ENCODE measurements around the gene SLC51B.
"Not testable (repeated sequence)": the region's sequence is repeated elsewhere in the genome, so short reads cannot be mapped to it uniquely, and the experiment has no call there.

SLC51B gene

DNA sequence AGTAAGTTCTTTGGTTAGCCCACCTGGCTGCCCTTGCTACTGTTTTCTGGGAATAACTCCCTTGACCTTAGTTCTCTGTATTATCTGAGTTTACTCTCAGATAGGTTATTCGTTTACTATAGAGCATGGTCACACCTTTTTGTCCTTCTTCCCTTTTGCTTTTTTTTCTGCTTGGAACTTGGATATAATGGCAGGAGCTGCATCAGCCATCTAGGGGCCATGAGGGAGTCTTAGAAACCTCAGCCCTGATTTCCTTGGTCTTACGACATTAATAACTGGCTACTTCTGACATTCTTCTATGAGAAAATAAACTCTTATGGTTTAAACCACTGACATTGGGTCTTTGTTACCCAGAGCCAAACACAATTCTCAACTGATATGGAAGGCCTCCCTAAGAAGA is 3.4 kb upstream of the SLC51B start:
- DNase-seq (ENCODE audit: low spot score): no peak

DNA sequence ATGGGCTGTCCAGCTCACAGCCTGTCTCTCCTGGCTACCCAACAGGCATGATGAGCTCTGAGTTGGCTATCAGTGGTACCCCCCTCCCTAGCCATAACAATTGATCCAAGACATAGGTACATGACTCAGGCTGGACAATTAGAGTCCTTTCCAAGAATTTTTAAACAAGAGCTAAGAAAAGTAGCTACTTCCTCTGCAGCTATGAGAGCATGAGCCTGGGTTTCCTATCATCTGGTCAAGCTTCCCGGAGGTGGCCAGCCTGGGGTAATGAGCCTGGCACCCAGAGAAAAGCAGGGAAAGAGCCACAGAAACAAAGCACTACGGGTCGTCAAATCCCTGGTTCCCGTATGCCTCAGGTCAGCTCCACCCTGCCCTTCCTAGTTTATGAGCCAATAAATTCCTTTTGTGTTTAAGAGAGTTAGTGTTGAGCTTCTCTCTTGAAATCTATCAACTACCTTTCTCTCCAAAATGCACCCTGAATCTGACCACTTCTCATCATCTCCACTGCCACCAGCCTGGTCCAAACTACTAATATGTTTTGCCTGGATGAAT is 2.3 kb upstream of the SLC51B start:
- no peak for DNase-seq (ENCODE audit: low spot score)

- DNase-seq (ENCODE audit: low spot score): not testable (repeated sequence)
Measured at GRCh38 chr15:65044218-65044617, 969 bp upstream of the SLC51B start.

DNA sequence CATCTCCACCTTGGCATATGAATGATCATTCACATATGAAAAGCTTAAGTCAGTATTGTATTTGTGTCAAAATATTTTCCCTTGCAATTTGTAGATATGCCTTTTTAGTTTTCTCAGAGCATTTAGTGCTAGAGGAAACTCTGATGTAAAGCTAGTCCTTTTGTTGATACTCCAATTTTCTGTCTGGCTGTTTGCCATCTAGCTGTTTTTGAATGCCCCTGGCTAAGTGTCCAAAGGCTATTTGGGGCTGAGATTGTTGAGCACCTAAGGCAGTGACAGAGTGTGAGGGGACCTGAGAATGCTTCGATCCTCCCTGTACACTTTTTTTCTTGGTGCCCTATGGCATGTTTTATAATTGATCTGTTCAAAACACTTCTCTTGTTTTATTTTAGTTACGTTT is 3.1 kb downstream of the SLC51B start:
- no peak for DNase-seq (ENCODE audit: low spot score)

DNA sequence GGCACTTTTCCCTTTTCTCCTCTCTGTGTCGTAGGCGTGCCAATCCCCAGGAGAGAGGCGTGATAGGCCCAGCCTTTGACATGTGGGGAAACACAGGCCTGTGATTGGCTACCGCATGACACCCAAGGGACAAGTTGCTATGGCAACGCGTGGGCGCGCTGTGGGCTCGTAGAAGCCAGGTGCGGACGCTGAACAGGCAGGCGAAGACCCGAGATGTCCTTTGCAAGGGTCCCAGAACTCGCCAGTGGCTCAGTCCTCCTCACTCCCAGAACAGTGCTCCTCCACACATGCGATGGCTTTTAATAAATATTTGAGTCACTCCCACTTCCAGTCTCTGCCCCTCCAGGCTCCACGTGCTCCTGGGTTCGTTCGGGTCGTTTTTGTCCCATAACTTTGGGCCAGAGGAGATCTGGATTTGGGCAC is 4.2 kb downstream of the SLC51B start:
- DNase-seq (ENCODE audit: low spot score): peak; percentile 99

- DNase-seq (ENCODE audit: low spot score): no peak
Measured at GRCh38 chr15:65050270-65050669, 5.1 kb downstream of the SLC51B start.

DNA sequence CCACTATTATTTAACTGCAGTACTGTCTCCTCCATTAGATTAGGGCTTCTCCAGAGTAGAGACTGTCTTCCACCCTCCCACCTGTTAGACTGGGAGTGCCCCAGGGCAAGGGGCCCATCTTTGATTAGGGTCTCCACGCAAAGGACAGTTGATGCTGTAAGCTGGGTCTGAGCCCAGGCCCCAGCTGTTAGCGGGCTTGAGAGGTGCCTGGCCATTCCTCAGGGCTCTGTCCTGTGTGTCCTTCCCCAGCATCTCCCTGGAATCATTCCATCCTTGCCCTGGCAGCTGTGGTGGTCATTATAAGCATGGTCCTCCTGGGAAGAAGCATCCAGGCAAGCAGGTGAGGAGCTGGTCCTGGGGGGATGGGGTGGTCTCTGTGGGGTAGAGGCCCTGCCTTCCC is 6.1 kb downstream of the SLC51B start:
- no peak for DNase-seq (ENCODE audit: low spot score)

- no peak for DNase-seq (ENCODE audit: low spot score)
Measured at GRCh38 chr15:65052956-65053355, 7.8 kb downstream of the SLC51B start.

DNA sequence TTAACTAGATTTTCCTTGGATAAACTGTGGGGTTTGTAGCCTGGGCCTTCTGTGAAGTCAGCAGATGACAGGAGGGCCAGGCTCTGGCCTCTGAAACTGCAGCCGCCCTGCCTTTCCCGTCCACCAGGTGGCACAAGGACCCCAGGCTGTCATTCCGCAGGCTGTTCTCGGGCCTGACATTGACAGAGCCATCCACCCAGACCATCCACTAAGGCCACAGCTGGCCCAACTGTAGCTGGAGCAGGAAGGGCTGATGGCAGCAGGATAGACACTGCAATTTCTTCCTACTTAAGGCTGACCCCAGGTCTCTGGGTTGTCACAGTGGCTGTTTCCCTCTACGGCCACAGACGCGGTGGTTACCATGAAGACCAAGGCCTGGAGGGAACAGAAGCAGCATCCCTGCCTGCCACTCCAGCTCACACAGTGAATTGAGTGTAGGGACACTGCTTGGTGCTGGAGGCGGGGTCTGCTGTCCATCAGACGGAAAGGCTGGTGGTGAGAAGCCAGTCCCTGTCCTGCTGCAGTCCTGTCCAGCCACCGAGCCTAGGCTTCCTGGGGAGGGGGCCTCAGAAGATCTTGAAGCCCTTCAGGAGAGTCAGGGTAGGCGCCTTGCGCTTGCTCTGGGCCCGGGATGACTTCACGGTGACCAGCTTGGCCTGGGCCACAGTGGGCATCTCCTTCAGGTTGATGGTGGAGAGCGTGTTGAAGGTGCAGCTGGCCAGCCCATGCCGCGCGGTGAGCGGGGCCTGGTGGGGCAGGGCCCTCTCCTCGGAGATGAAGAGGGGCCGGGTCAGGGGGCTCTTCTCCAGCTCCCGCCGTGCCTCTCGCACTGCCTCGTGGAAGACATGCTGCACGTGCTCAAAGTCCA is 9.4 kb downstream of the SLC51B start:
- peak; percentile 86 for DNase-seq (ENCODE audit: low spot score)

- DNase-seq (ENCODE audit: low spot score): no peak
Measured at GRCh38 chr15:65055201-65055870, 10.1 kb downstream of the SLC51B start.

DNA sequence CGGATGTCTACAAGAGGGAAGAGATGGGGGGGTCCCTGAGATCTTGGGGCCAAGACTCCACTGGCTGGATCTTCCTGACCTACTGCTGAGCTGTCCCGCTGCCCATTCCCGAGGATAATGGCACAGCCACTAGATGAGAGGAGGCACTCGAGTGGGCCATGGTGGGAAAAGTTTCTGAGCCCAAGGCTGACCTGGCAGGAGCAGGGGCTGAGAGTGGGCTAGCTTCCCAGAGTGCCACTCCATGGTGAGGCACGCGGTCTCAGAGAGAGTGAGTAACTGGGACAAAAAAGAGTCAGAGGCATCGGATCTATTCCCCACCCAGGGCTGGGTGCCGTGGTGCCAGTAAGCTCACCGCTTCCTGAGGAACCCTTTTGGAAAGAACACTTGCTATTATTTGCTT is 10.9 kb downstream of the SLC51B start:
- DNase-seq (ENCODE audit: low spot score): no peak

GRCh38 chr15:65056868-65057548 is 11.8 kb downstream of the SLC51B start:
- no peak for DNase-seq (ENCODE audit: low spot score)

DNA sequence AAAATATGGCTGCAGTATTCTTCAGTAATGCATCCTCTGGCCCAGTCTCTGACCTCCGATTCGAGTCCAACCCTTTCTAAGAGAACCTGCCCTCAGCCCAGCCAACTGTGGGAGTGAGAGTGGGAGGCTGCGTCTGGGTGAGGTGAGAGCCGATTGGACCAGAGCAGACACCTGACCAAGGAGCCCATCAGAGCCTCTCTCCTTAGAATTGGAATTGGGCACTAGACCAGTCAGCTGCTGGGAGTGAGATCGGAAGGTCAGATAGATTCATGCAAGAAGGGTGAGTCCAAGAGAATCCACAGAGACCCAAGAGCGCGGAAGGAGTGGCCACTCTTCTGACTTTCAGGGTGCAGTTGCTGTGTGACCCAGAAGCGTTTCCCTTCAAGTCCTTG is 12.4 kb downstream of the SLC51B start:
- DNase-seq (ENCODE audit: low spot score): no peak

DNA sequence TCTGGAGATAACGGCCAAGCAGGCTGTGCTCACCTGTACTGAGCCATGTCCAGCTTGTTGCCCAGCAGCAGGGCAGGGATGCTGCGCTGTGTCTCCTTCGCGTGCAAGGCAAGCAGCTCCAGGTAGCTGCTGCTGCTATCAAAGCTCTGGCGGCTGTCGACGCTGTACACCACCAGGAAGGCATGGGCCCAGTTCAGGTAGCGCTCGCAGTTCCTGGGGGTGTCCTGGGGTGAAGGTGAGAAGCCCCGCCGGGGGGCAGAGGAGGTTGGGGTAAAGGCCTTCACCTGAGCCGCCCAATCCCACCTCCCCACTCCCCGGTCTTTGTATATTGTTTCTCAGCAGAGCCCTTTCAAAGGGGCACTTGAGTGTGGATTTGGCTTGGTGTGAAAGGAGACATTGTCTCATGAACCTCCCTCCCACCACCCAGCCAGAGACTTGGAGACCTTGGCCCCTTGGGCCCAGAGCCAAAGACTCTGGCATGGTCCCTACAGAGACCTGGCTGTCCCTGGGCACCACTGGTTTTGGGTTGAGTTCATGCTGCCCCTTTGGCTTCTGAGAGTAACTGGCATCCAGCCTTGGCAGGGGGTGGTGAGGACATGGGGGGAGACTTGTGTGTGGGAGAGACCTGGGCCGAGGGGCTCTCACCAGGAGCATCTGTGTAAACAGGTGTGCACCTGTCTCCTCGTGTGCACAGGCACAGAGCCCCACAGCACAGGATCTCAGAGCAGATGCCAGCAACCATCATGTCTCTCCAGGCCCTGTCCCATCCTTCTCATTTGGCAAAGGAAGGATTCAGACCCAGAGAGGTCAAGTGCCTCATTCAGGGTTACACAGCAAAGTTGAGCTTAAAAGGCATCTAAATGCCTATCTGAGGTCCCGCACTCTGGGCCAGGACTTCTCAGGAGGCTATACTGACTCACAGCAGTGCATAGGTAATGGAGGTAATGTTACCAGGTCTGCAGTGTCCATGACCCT is 13.5 kb downstream of the SLC51B start:
- no peak for DNase-seq (ENCODE audit: low spot score)

- DNase-seq (ENCODE audit: low spot score): no peak
Measured at GRCh38 chr15:65059369-65059750, 14.2 kb downstream of the SLC51B start.

DNA sequence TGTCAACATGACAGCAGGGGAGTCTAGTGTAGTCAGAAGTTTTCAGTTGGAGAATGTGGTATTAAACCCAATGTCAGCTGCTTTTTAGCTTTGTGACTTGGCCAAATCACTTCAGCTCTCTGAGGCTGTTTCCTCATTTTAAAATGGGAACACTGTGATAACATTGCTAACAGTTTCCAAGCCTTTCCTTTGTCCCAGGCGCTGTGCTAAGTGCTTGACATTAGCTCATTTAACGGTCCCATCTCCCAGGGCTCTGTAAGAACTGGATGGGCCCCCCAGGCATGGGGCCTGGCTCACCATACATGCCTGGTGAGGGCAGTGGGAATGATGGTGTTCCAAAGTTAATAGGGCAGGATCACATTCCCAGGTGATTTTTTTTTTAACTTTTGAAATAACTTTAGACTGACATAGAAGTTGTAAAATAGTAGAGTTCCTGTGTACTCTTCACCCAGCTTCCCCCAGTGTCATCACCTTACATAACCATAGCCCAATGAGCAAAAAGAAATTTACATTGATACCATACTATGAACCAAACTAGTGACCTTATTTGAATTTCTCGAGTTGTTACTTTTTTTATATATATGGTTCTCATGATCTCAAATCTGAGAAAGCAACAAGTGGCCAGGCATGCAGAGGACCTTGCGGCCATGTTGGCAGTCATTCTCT is 14.9 kb downstream of the SLC51B start:
- no peak for DNase-seq (ENCODE audit: low spot score)

- no peak for DNase-seq (ENCODE audit: low spot score)
Measured at GRCh38 chr15:65060641-65061397, 15.6 kb downstream of the SLC51B start.

- DNase-seq (ENCODE audit: low spot score): no peak
Measured at GRCh38 chr15:65062061-65062460, 16.9 kb downstream of the SLC51B start.

GRCh38 chr15:65062726-65063125 is 17.5 kb downstream of the SLC51B start:
- DNase-seq (ENCODE audit: low spot score): no peak

DNA sequence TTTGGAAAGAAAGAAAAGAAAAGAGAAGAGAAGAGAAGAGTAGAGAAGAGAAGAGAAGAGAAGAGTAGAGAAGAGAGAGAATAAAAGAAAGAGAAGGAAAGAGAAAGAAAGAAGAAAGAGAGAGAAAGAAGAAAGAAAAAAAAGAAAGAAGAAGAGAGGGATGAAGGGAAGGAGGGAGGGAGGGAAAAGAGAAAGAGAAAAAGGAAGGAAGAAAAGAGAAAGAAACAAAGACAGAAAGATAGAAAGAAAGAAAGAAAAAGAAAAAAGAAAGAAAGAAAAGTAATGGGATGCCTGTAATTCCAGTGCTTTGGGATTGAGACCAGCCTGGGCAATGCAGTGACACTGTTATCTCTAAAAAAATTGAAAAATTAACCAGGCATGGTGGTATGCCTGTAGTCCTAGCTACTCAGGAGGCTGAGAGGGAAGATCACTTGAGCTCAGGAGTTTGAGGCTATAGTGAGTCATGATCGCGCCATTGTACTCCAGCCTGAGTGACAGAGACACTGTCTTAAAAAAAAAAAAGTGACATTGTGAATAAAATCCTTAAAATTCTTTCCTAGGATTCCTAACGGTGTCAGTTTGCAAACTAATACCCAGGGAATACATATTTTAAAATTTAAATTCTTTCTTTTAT is 20.9 kb downstream of the SLC51B start:
- no peak for DNase-seq (ENCODE audit: low spot score)
